ENCODE measurements around the gene MMUT.

GRCh38 chr6:49504666-49505065 lies 41.6 kb upstream of the MMUT start:
- TF ChIP-seq, protein P1, sequence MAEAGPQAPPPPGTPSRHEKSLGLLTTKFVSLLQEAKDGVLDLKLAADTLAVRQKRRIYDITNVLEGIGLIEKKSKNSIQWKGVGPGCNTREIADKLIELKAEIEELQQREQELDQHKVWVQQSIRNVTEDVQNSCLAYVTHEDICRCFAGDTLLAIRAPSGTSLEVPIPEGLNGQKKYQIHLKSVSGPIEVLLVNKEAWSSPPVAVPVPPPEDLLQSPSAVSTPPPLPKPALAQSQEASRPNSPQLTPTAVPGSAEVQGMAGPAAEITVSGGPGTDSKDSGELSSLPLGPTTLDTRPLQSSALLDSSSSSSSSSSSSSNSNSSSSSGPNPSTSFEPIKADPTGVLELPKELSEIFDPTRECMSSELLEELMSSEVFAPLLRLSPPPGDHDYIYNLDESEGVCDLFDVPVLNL (IDR thresholded peaks at IDR 0.05; ENCODE audit: low read depth, low read length): no peak
- TF ChIP-seq MXI1 (IDR thresholded peaks at IDR 0.05; ENCODE audit: low read depth, low read length) (no peak), DPF2 (IDR thresholded peaks at IDR 0.05) (no peak), RELA (IDR thresholded peaks at IDR 0.05; ENCODE audit: borderline replicate concordance, partially characterized antibody) (no peak), TBL1XR1 (IDR thresholded peaks at IDR 0.05; ENCODE audit: low read depth, low read length) (no peak), SMAD1 (IDR thresholded peaks at IDR 0.05; ENCODE audit: low read depth, partially characterized antibody) (no peak), MTA3 (IDR thresholded peaks at IDR 0.05; ENCODE audit: borderline replicate concordance, low read length) (no peak)
- TF ChIP-seq, protein P2, sequence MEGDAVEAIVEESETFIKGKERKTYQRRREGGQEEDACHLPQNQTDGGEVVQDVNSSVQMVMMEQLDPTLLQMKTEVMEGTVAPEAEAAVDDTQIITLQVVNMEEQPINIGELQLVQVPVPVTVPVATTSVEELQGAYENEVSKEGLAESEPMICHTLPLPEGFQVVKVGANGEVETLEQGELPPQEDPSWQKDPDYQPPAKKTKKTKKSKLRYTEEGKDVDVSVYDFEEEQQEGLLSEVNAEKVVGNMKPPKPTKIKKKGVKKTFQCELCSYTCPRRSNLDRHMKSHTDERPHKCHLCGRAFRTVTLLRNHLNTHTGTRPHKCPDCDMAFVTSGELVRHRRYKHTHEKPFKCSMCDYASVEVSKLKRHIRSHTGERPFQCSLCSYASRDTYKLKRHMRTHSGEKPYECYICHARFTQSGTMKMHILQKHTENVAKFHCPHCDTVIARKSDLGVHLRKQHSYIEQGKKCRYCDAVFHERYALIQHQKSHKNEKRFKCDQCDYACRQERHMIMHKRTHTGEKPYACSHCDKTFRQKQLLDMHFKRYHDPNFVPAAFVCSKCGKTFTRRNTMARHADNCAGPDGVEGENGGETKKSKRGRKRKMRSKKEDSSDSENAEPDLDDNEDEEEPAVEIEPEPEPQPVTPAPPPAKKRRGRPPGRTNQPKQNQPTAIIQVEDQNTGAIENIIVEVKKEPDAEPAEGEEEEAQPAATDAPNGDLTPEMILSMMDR (IDR thresholded peaks at IDR 0.05 in 2 of 3, conservative IDR thresholded peaks at IDR 0.05 in 1 of 3; ENCODE audit: control insufficient read depth in 2 of 3, extremely low read depth in 1 of 3, insufficient read depth in 1 of 3, low read depth in 3 of 3, low read length in 3 of 3): no peak

Data from GM12878 (cell line).